RWPE2 (cell line): ENCODE results near the gene ZNF436.

Source experiments
- ATAC-seq: fragments of 200-7000 bp; cut with Tn5 transposase; 3 replicates; pipeline ENCODE4 v1.9.1; 2021; ENCODE audit warnings: low read depth
- DNase-seq: peaks from one replicate; pipeline ENCODE4 v3.0.0-alpha.2; 2020; ENCODE audit warnings: low spot score
- H3K27ac ChIP-seq: fragments of 450-650 bp; 2 replicates; pipeline ENCODE4 v1.5.1; 2017; ENCODE audit warnings: mild to moderate bottlenecking; ENCODE audit not compliant: poor library complexity, severe bottlenecking
- H3K27me3 ChIP-seq: fragments of 250-450 bp; sonication (Bioruptor Pico); 2 replicates; pipeline ENCODE4 v1.5.1; 2021; ENCODE audit warnings: mild to moderate bottlenecking, moderate library complexity; ENCODE audit not compliant: insufficient read depth, poor library complexity, severe bottlenecking
- H3K36me3 ChIP-seq: fragments of 250-450 bp; sonication (Bioruptor Pico); 2 replicates; pipeline ENCODE4 v1.5.1; 2020; ENCODE audit warnings: low read depth, mild to moderate bottlenecking, moderate library complexity
- H3K4me1 ChIP-seq: fragments of 250-450 bp; sonication (Bioruptor Pico); 2 replicates; pipeline ENCODE4 v1.5.1; 2021; ENCODE audit warnings: mild to moderate bottlenecking, moderate library complexity; ENCODE audit not compliant: insufficient read depth, poor library complexity, severe bottlenecking
- H3K4me3 ChIP-seq: fragments of 250-450 bp; sonication (Bioruptor Pico); 2 replicates; pipeline ENCODE4 v1.5.1; 2021; ENCODE audit warnings: mild to moderate bottlenecking, moderate library complexity; ENCODE audit not compliant: severe bottlenecking
- H3K9me3 ChIP-seq: fragments of 250-450 bp; sonication (Bioruptor Pico); 2 replicates; pipeline ENCODE4 v1.5.1; 2021; ENCODE audit warnings: mild to moderate bottlenecking, moderate library complexity; ENCODE audit not compliant: severe bottlenecking
- TF ChIP-seq, protein P1 (sequence below): fragments of 450-650 bp; IDR thresholded peaks from one replicate; pipeline ENCODE4 v1.5.1; 2017; ENCODE audit warnings: mild to moderate bottlenecking, moderate library complexity; ENCODE audit not compliant: poor library complexity, severe bottlenecking

Gene ZNF436

DNA sequence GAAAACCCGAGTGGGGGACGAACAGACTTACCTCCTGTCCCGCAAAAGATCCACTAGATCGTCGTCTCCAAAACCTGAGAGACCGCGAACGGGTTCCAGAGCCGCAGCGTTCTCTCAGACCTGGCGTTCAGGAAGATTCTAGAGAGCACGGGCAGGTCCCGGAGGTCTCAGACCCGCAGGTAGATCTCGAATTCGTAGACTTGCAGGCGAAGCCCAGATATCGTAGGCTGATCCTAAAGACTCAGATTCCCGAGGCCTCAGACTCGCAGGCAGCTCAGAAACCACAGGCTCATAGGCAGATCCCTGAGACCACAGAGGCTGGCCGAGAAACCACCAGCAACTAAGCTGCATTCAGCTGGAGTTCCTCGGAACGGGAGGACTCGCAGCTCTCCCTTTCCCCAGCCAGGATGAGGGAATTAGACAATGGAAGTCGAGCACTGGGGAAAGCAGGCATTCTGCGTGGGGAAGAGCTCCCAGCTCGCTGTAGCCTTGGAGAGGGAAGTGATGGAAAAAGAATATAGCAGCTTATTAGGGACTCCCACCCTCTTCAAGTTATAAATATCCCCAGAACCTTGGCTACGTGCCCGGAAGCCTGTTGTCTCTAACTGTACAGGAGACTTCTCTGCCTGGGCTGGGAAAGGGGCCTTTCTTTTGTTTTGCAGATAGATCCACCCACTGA, at the start of gene ZNF436:
Gene ZNF436 (minus strand): TSS at position 502 of the 679 bp plus-strand sequence. CDS start 1,831 bp downstream, outside the sequence.
- TF ChIP-seq, protein P1, sequence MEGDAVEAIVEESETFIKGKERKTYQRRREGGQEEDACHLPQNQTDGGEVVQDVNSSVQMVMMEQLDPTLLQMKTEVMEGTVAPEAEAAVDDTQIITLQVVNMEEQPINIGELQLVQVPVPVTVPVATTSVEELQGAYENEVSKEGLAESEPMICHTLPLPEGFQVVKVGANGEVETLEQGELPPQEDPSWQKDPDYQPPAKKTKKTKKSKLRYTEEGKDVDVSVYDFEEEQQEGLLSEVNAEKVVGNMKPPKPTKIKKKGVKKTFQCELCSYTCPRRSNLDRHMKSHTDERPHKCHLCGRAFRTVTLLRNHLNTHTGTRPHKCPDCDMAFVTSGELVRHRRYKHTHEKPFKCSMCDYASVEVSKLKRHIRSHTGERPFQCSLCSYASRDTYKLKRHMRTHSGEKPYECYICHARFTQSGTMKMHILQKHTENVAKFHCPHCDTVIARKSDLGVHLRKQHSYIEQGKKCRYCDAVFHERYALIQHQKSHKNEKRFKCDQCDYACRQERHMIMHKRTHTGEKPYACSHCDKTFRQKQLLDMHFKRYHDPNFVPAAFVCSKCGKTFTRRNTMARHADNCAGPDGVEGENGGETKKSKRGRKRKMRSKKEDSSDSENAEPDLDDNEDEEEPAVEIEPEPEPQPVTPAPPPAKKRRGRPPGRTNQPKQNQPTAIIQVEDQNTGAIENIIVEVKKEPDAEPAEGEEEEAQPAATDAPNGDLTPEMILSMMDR = no peak
- peaks cover 19% of the 10 kb centered on the region for H3K36me3 ChIP-seq
- no peak for DNase-seq
- peak within 1 kb of the TSS; percentile 89 for H3K4me3 ChIP-seq
- H3K27ac ChIP-seq = peak within 1 kb of the TSS; percentile 81
- peaks cover 23% of the 10 kb centered on the region for H3K4me1 ChIP-seq
- no peaks in the 10 kb centered on the region for H3K27me3 ChIP-seq
- H3K9me3 ChIP-seq = peaks cover 3% of the 10 kb centered on the region
- no peak for ATAC-seq

DNA sequence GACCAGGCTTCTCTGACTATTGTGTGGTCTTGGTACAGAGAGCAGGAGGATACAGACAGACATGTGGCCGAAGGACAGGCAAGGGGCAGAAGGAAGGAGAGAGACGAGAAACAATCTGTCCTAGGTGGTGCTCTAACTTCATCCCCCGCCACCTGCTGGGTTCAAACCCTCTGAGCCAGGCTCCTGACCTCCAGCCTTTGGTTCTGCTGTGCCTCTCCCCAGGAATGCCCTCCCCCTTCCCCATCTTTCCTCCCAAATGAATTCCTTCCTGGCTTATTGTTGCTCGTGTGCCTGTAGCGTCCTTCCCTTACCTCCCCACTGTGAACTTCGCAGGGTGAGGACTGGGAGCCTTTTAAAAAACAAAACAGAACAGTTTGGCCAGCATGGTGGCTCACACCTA, 49.5 kb upstream of the ZNF436 start:
- no peaks in the 10 kb centered on the region for H3K36me3 ChIP-seq
- TF ChIP-seq, protein P1 = no peak
- H3K27ac ChIP-seq = no peak overlapping the region
- peaks cover 4% of the 10 kb centered on the region for H3K4me1 ChIP-seq
- H3K9me3 ChIP-seq = no peaks in the 10 kb centered on the region
- H3K4me3 ChIP-seq = no peak overlapping the region
- DNase-seq (no peak), ATAC-seq (no peak)
- no peaks in the 10 kb centered on the region for H3K27me3 ChIP-seq

DNA sequence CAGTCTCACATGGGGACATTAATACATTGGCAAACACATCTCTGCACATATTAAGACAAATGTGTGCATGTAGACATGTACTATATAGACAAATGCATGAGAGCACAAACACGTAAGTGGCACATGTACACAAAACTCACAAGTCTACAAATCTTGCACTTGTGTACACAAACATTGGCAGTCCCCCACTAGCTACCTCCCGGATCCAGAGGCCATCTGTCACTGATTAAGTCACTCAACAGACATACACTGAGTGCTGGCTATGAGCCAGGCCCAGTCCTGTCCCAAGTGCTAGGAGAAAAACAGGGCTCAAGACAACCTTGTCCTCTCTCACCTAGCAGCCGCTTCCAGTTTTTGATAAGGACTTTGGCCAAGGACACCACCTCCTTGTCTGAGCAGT, 47.9 kb upstream of the ZNF436 start:
- Histone ChIP-seq H3K27me3 (no peaks in the 10 kb centered on the region), H3K4me1 (no peaks in the 10 kb centered on the region)
- no peak for DNase-seq

DNA sequence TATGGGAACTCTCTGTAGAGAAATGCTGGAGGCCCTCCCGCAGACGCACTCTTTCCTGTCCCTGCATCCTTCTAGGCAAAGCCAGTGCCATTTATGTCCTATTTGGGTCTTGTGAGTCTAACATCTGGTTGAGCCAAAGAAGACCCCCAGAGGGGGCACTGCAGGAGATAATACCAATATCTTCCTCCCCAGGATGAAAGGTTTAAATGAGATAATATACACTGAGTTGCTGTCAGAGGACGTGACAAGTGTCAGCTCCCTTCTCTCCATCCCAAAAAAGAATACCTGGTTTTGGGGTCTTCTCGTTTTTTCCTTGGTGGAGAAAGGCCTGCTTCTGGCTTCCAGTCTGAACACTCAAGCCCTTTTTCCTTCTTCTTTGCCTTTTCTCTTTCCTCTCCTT, 47.3 kb upstream of the ZNF436 start:
- Histone ChIP-seq H3K27me3 (no peaks in the 10 kb centered on the region), H3K36me3 (no peaks in the 10 kb centered on the region), H3K27ac (no peak overlapping the region), H3K4me1 (no peaks in the 10 kb centered on the region), H3K4me3 (no peak overlapping the region), H3K9me3 (no peaks in the 10 kb centered on the region)
- TF ChIP-seq, protein P1 = no peak
- ATAC-seq (no peak), DNase-seq (no peak)

More for the DNA sequence above, 47.9 kb upstream of the ZNF436 start:
- Histone ChIP-seq H3K36me3 (no peaks in the 10 kb centered on the region), H3K4me3 (no peak overlapping the region), H3K9me3 (no peaks in the 10 kb centered on the region), H3K27ac (no peak overlapping the region)
- TF ChIP-seq, protein P1 = no peak
- no peak for ATAC-seq

DNA sequence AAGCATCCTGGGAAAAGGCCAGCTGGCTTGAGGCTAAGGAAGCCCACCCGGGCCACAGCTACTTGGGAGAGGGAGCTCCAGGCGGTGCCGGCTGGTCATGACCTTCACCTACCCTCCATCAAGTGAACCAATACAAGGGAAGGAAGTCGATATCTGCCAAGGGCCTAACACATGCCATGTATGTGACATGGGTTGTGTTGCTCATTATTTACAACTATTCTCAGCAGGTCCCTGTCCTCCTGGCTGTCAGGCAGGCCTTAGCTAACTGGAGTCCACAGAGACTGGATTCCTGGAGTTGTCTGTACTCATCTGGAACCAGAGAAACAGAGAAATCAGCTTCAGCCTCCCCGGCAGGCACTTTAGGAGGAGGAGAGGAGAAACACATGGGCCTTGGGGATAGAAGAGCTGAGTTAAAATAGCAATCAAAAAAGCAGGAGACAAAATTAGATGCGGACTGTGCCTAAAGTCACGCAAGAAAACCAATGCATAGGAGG, 39.2 kb upstream of the ZNF436 start:
- DNase-seq (no peak), ATAC-seq (no peak)
- TF ChIP-seq, protein P1 = no peak
- no peaks in the 10 kb centered on the region for H3K27me3 ChIP-seq
- H3K4me1 ChIP-seq = peaks cover 5% of the 10 kb centered on the region
- no peak overlapping the region for H3K27ac ChIP-seq
- H3K4me3 ChIP-seq = no peak overlapping the region
- H3K9me3 ChIP-seq = no peaks in the 10 kb centered on the region
- no peaks in the 10 kb centered on the region for H3K36me3 ChIP-seq
